ENCODE results near the gene MACROD1.

- no peak for TF ChIP-seq EZH2 (IDR thresholded peaks at IDR 0.05; ENCODE audit: insufficient read depth, poor library complexity, severe bottlenecking)
- TF ChIP-seq EZH2phosphoT487 (IDR thresholded peaks at IDR 0.05; ENCODE audit: insufficient read depth, low read depth): no peak
Measured at GRCh38 chr11:64129403-64129802, 36.5 kb downstream of the MACROD1 start.

All from GM23248 (cell line).